SK-N-SH (cell line): Measurements from ENCODE around the gene FBXO42. TPM values are rescaled to one million over a fixed set of nuclear protein-coding genes. Genes with fewer than 3 reads are reported as not detected.

Experiments
- CTCF ChIA-PET: fragments of 300-600, 350-600 bp; formaldehyde crosslinking; extraction: SDS; loops from one replicate; lab custom pipeline; 2021; lab: Yijun Ruan, JAX
- POLR2A ChIA-PET: fragments of 350-600 bp; sonication (Branson Sonifier 250); formaldehyde crosslinking; extraction: SDS; loops from one replicate; lab custom pipeline; 2020; ENCODE audit warnings: antibody characterized with exemption, inconsistent platforms; lab: Yijun Ruan, JAX
- DNase-seq: peaks from one replicate; pipeline ENCODE4 v3.0.0; 2012
- H2AFZ ChIP-seq: fragments of 200-600 bp; sonication (generic); 2 replicates; pipeline ENCODE4 v1.8.1; 2016; ENCODE audit warnings: antibody characterized with exemption, mild to moderate bottlenecking, low read depth
- H3F3A ChIP-seq: fragments of 200-600 bp; sonication (generic); replicated peaks from 2 replicates; pipeline ENCODE3; 2016; ENCODE audit warnings: antibody characterized with exemption, mild to moderate bottlenecking; ENCODE audit not compliant: insufficient read depth
- H3K27ac ChIP-seq, 2 experiments: fragments of 200-500 bp in 1 of 2; fragments of 200-600 bp in 1 of 2; sonication (Bioruptor generic) in 1 of 2; sonication (generic), shearing (Covaris generic) in 1 of 2; 2 replicates each; pipeline versions ENCODE4 v1.5.1 to v1.6.1; 2014 to 2016; ENCODE audit warnings: low read depth in 2 of 2, inconsistent platforms in 1 of 2, low read length in 1 of 2, mild to moderate bottlenecking in 1 of 2, mixed read lengths in 1 of 2
- H3K27me3 ChIP-seq: fragments of 200-600 bp; sonication (generic), shearing (Covaris generic); 2 replicates; pipeline ENCODE4 v1.6.1; 2016; ENCODE audit warnings: mixed run types; ENCODE audit not compliant: insufficient read depth
- H3K36me3 ChIP-seq, 2 experiments: fragments of 200-500 bp in 1 of 2; fragments of 200-600 bp in 1 of 2; sonication (Bioruptor generic) in 1 of 2; sonication (generic) in 1 of 2; replicated peaks in 1 of 2; 2 replicates each; pipeline versions ENCODE3 to v1.5.1; 2014 to 2016; ENCODE audit warnings: low read length in 1 of 2, mild to moderate bottlenecking in 1 of 2; ENCODE audit not compliant: insufficient read depth in 2 of 2, control insufficient read depth in 1 of 2
- H3K4me1 ChIP-seq, 2 experiments: fragments of 200-500 bp in 1 of 2; fragments of 200-600 bp in 1 of 2; sonication (Bioruptor generic) in 1 of 2; sonication (generic), shearing (Covaris generic) in 1 of 2; 2 replicates each; pipeline versions ENCODE4 v1.5.1 to v1.6.1; 2014 to 2016; ENCODE audit warnings: low read depth in 1 of 2, low read length in 1 of 2, mixed run types in 1 of 2; ENCODE audit not compliant: insufficient read depth in 2 of 2, control insufficient read depth in 1 of 2
- H3K4me2 ChIP-seq: fragments of 200-600 bp; sonication (generic), shearing (Covaris generic); 2 replicates; pipeline ENCODE4 v1.6.1; 2017; ENCODE audit warnings: mixed run types
- H3K4me3 ChIP-seq, 2 experiments: fragments of 200-500 bp in 1 of 2; fragments of 200-600 bp in 1 of 2; sonication (Bioruptor generic) in 1 of 2; sonication (generic), shearing (Covaris generic) in 1 of 2; 2 replicates each; pipeline versions ENCODE4 v1.5.1 to v1.8.1; 2014 to 2016; ENCODE audit warnings: low read depth in 2 of 2, inconsistent platforms in 1 of 2, low read length in 1 of 2, mild to moderate bottlenecking in 1 of 2, mixed read lengths in 1 of 2, moderate library complexity in 1 of 2
- H3K79me2 ChIP-seq: fragments of 200-600 bp; sonication (generic); 2 replicates; pipeline ENCODE4 v1.8.1; 2017; ENCODE audit warnings: mild to moderate bottlenecking; ENCODE audit not compliant: insufficient read depth
- H3K9ac ChIP-seq: fragments of 200-600 bp; sonication (generic); 2 replicates; pipeline ENCODE4 v1.6.1; 2017; ENCODE audit warnings: mixed run types
- H3K9me2 ChIP-seq: fragments of 200-600 bp; sonication (generic); 2 replicates; pipeline ENCODE4 v1.6.1; 2017; ENCODE audit warnings: mixed run types
- H3K9me3 ChIP-seq: fragments of 200-600 bp; sonication (generic); 2 replicates; pipeline ENCODE4 v1.6.1; 2017; ENCODE audit warnings: mixed run types, mild to moderate bottlenecking, moderate library complexity
- H4K20me1 ChIP-seq: fragments of 200-600 bp; sonication (generic); 2 replicates; pipeline ENCODE4 v1.6.1; 2017; ENCODE audit warnings: mild to moderate bottlenecking, mixed run types; ENCODE audit not compliant: insufficient read depth
- EP300 ChIP-seq, 2 experiments: IDR thresholded peaks; 2 replicates each; pipeline versions ENCODE4 v1.4.0 to v1.6.1; 2012; ENCODE audit warnings: borderline replicate concordance in 1 of 2, low read depth in 1 of 2, low read length in 1 of 2
- FOXM1 ChIP-seq: IDR thresholded peaks from 2 replicates; pipeline ENCODE4 v1.4.0; 2012; ENCODE audit warnings: low read depth, mild to moderate bottlenecking
- JUND ChIP-seq: IDR thresholded peaks from 2 replicates; pipeline ENCODE4 v1.4.0; 2012
- RFX5 ChIP-seq: IDR thresholded peaks from 2 replicates; pipeline ENCODE4 v1.6.1; 2012; ENCODE audit warnings: mild to moderate bottlenecking, improper control_type of control experiment, low read length
- SMC3 ChIP-seq: IDR thresholded peaks from 2 replicates; pipeline ENCODE4 v1.6.1; 2012; ENCODE audit warnings: low read depth, low read length, improper control_type of control experiment
- TAF1 ChIP-seq: IDR thresholded peaks from 2 replicates; pipeline ENCODE4 v1.6.1; 2012; ENCODE audit warnings: low read depth, mild to moderate bottlenecking, low read length, moderate library complexity, borderline replicate concordance
- WGBS: methylation state at CpG from one replicate; pipeline ENCODE4 v1.1.6; 2017; ENCODE audit warnings: low lambda C conversion rate; 5-methylcytosine and 5-hydroxymethylcytosine counted together
- polyA plus RNA-seq, 3 experiments: library from polyadenylated mRNA; depleted of rRNA; stranded (reverse); fragments of >200 nt; gene quantifications; 2 replicates each; pipeline ENCODE4 v1.2.3, GENCODE V29; 2012
- TF ChIP-seq, protein P1 (sequence below): fragments of 200-600 bp; sonication (generic); IDR thresholded peaks from 2 replicates; pipeline ENCODE4 v1.6.1; 2017; ENCODE audit warnings: antibody characterized with exemption, mild to moderate bottlenecking, moderate library complexity
- TF ChIP-seq, protein P2 (sequence below): fragments of 150-350 bp; IDR thresholded peaks from 2 replicates; pipeline ENCODE4 v1.6.1; 2016; ENCODE audit warnings: mild to moderate bottlenecking, low read depth, low read length
- TF ChIP-seq, protein P3 (sequence below): fragments of 150-350 bp; IDR thresholded peaks from 2 replicates; pipeline ENCODE4 v1.6.1; 2017; ENCODE audit warnings: antibody characterized with exemption, low read length, low read depth, borderline replicate concordance
- TF ChIP-seq, protein P4 (sequence below): IDR thresholded peaks from 2 replicates; pipeline ENCODE4 v1.6.1; 2012; ENCODE audit warnings: mild to moderate bottlenecking, low read depth, low read length, moderate library complexity

FBXO42 gene
- polyA plus RNA-seq, 1 of the 3 experiments (the other 2 are of a cell fraction) = 8.6 TPM

DNA sequence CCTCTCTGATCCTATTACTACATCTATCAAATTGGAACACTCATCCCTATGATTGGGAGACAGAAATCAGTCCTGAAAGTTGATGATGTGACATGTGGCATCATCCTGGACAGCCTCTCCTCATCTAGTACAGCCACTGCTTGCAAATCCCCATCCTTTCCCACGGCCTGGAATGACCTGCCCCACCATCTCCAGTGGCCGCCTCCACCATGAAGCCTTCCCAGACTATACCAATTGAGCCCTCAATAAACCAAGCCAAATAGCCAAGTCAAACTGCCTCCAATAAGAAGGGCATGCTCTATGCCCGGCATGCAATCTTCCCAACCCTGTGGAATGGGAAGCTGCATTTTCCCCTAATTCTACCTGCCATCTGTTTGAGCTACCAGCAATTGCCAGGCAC is 139.3 kb downstream of the FBXO42 start:
- no peak overlapping the region for H3K4me3 ChIP-seq
- TF ChIP-seq TAF1 (no peak), RFX5 (no peak), SMC3 (no peak)
- TF ChIP-seq, protein P1, sequence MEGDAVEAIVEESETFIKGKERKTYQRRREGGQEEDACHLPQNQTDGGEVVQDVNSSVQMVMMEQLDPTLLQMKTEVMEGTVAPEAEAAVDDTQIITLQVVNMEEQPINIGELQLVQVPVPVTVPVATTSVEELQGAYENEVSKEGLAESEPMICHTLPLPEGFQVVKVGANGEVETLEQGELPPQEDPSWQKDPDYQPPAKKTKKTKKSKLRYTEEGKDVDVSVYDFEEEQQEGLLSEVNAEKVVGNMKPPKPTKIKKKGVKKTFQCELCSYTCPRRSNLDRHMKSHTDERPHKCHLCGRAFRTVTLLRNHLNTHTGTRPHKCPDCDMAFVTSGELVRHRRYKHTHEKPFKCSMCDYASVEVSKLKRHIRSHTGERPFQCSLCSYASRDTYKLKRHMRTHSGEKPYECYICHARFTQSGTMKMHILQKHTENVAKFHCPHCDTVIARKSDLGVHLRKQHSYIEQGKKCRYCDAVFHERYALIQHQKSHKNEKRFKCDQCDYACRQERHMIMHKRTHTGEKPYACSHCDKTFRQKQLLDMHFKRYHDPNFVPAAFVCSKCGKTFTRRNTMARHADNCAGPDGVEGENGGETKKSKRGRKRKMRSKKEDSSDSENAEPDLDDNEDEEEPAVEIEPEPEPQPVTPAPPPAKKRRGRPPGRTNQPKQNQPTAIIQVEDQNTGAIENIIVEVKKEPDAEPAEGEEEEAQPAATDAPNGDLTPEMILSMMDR = no peak
- TF ChIP-seq, protein P2, sequence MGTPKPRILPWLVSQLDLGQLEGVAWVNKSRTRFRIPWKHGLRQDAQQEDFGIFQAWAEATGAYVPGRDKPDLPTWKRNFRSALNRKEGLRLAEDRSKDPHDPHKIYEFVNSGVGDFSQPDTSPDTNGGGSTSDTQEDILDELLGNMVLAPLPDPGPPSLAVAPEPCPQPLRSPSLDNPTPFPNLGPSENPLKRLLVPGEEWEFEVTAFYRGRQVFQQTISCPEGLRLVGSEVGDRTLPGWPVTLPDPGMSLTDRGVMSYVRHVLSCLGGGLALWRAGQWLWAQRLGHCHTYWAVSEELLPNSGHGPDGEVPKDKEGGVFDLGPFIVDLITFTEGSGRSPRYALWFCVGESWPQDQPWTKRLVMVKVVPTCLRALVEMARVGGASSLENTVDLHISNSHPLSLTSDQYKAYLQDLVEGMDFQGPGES = no peak
- TF ChIP-seq, protein P3, sequence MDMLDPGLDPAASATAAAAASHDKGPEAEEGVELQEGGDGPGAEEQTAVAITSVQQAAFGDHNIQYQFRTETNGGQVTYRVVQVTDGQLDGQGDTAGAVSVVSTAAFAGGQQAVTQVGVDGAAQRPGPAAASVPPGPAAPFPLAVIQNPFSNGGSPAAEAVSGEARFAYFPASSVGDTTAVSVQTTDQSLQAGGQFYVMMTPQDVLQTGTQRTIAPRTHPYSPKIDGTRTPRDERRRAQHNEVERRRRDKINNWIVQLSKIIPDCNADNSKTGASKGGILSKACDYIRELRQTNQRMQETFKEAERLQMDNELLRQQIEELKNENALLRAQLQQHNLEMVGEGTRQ = no peak
- TF ChIP-seq, all 33 proteins: peak for 0
- Histone ChIP-seq H3K9me2 (no peaks in the 10 kb centered on the region), H3K9ac (no peak overlapping the region), H3K4me1 (peaks cover 0 to 28% of the 10 kb centered on the region in 2 experiments; a peak in 2 of 4 replicates), H3K79me2 (no peaks in the 10 kb centered on the region), H3K27me3 (no peaks in the 10 kb centered on the region), H3K36me3 (no peaks in the 10 kb centered on the region), H3K9me3 (no peaks in the 10 kb centered on the region), H3F3A (peaks cover 6% of the 10 kb centered on the region), H2AFZ (no peak overlapping the region), H3K4me2 (no peak overlapping the region), H3K27ac (no peak overlapping the region), H4K20me1 (no peaks in the 10 kb centered on the region)
- ChIA-PET POLR2A (no interaction called here), CTCF (interaction anchor here (0.5 to 1.9 kb wide), 3 partner anchors 26 to 379 kb away, joined by 3 to 7 read pairs (median 4); no protein-coding TSS in a partner anchor)
- 79% methylated on average over 3 of the region's 3 CpGs for WGBS
- DNase-seq = no peak

DNA sequence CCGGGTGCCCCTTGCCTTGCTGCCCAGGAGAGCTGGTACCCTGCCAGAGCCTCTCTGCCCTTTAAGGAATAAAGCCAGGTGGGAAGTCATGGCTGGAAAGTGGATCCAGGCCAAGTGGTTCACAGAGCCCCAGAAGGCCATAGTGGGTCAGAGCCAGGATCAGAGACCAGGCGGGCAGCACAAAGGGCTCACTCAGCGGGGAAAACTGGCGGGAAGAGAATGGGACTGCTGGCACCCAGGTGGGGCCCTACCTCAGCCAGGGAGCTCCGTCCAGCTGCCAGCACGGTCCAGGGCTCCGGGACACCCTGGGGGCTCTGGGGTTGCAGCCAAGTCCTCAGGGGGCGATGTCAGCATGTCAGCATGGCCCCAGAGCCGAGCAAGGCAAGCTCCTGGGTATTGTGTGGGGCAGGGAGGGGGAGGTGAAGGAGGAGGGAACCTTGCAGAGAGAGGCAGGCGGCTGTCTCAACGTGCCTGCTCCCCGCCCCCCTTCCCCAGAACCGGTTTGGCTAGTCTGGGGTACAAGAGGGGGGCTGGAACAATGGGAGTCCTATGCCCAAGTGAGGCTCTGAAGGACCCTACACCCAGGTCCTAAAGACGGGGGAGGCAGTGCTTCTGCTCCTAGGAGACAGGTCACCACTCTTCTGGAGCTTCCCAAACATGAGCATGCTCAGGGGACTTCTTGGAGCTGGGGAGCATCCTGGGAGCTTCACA is 139.9 kb downstream of the FBXO42 start, which contains the start of gene ARHGEF19:
TSS of gene ARHGEF19 (minus strand) at position 402 of the 711 bp plus-strand sequence. CDS start 3,598 bp downstream, outside the sequence.
- no peak within 1 kb of the TSS for H3K27ac ChIP-seq
- H3K9me2 ChIP-seq = no peaks in the 10 kb centered on the region
- 63% methylated on average over 8 of the region's 14 CpGs for WGBS
- no peaks in the 10 kb centered on the region for H4K20me1 ChIP-seq
- H3K27me3 ChIP-seq = no peaks in the 10 kb centered on the region
- H2AFZ ChIP-seq = no peak within 1 kb of the TSS
- peaks cover 0 to 24% of the 10 kb centered on the region in 2 experiments; a peak in 2 of 4 replicates for H3K4me1 ChIP-seq
- CTCF ChIA-PET = interaction anchor here (0.5 to 1.9 kb wide), 4 partner anchors 26 to 379 kb away, joined by 3 to 7 read pairs (median 4); no protein-coding TSS in a partner anchor
- no peaks in the 10 kb centered on the region for H3K79me2 ChIP-seq
- H3K4me3 ChIP-seq = no peak within 1 kb of the TSS
- H3K9ac ChIP-seq = no peak within 1 kb of the TSS
- H3K9me3 ChIP-seq = no peaks in the 10 kb centered on the region
- TF ChIP-seq EP300 (IDR thresholded peaks at IDR 0.05; ENCODE audit: borderline replicate concordance in 1 of 2, low read depth in 1 of 2, low read length in 1 of 2) = no peak
- TF ChIP-seq FOXM1 = no peak
- no peak for TF ChIP-seq JUND
- TF ChIP-seq, protein P4, sequence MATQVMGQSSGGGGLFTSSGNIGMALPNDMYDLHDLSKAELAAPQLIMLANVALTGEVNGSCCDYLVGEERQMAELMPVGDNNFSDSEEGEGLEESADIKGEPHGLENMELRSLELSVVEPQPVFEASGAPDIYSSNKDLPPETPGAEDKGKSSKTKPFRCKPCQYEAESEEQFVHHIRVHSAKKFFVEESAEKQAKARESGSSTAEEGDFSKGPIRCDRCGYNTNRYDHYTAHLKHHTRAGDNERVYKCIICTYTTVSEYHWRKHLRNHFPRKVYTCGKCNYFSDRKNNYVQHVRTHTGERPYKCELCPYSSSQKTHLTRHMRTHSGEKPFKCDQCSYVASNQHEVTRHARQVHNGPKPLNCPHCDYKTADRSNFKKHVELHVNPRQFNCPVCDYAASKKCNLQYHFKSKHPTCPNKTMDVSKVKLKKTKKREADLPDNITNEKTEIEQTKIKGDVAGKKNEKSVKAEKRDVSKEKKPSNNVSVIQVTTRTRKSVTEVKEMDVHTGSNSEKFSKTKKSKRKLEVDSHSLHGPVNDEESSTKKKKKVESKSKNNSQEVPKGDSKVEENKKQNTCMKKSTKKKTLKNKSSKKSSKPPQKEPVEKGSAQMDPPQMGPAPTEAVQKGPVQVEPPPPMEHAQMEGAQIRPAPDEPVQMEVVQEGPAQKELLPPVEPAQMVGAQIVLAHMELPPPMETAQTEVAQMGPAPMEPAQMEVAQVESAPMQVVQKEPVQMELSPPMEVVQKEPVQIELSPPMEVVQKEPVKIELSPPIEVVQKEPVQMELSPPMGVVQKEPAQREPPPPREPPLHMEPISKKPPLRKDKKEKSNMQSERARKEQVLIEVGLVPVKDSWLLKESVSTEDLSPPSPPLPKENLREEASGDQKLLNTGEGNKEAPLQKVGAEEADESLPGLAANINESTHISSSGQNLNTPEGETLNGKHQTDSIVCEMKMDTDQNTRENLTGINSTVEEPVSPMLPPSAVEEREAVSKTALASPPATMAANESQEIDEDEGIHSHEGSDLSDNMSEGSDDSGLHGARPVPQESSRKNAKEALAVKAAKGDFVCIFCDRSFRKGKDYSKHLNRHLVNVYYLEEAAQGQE = no peak
- H3F3A ChIP-seq = peaks cover 10% of the 10 kb centered on the region
- POLR2A ChIA-PET = no interaction called here
- no peaks in the 10 kb centered on the region for H3K36me3 ChIP-seq
- H3K4me2 ChIP-seq = no peak within 1 kb of the TSS
- DNase-seq = no peak
